Activated CD4-positive, alpha-beta T cell treated with anti-CD3 and anti-CD28 coated beads, Interleukin-2, amount 50 U/mL, for 48 hours (primary cell): ENCODE results near the gene CTF1.
"Not testable (repeated sequence)": the region's sequence is repeated elsewhere in the genome, so short reads cannot be mapped to it uniquely, and the experiment has no call there.

Source experiments
- DNase-seq, 2 experiments: peaks; one replicate each; pipeline ENCODE4 v3.0.0-alpha.2; 2020

The CTF1 gene

DNA sequence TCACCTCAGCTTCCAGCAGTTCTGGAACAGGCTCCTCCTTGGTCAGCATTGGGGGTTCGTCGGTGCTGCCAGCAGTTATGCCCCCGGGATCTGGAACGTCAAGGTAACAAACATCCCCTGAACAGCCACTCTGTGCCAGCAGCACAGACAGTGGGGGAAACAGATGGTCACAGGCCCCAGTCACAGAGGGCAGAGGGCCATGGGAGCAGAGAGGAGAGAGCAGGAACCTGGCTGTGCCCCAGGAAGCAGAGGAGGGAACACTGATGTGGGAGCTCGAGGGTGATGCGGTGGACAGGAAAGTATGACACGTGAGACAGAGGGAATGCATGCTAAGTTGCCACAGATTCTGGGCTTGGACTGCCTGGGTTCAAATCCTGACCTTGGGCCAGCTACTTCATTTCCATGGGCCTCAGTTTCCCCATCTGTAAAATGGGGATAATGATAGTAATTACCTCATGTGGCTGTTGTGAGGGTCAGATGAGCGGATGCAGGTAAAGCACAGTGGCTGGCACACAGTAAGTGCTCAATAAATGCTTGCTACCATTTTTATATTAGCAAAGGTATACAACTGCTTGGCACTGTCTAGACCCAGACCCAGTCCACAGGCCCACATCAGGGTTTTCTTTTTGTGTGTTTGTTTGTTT is 7.4 kb upstream of the CTF1 start:
- DNase-seq: no peak

DNA sequence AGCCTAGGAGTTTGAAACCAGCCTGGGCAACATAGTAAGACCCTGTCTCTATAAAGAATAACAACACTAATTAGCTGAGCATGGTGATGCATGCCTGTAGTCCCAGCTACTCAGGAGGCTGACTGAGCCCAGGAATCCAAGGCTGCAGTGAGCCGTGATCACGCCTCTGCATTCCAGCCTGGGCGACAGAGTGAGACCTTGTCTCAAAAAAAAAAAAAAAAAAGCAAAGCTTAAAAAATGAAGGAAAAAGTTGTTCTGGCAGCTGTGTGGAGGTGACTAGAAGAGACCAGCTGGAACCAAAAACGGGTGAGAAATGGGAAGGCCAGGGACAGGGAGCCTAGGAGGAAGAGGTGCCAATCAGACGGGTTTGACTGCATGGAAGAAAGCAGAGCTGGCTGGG is 6.7 kb upstream of the CTF1 start:
- no peak for DNase-seq

DNA sequence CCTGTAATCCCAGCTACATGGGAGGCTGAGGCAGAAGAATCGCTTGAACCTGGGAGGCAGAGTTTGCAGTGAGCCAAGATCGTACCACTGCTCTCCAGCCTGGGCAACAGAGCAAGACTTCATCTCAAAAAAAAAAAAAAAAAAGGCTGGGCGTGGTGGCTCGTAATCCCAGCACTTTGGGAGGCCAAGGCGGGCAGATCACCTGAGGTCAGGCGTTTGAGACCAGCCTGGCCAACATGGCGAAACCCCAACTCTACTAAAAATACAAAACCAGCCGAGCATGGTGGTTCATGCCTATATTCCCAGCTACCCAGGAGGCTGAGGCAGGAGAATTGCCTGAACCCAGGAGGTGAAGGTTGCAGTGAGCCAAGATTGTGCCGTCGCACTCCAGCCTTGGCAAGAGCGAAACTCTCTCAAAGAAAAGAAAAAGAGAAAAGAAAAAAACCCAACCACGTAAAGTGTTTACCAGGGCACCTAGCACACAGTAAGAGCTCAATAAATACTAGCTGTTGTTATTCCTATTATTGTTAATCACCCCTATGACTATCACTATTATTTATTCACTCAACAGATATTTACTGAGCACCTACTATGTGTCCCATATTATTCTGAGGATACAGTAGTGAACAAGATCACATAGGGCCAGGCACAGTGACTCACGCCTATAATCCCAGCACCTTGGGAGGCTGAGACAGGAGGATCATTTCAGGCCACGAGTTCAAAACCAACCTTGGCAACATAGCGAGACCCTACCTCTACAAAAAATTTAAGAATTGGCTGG is 5.2 kb upstream of the CTF1 start:
- not testable (repeated sequence) for DNase-seq

DNA sequence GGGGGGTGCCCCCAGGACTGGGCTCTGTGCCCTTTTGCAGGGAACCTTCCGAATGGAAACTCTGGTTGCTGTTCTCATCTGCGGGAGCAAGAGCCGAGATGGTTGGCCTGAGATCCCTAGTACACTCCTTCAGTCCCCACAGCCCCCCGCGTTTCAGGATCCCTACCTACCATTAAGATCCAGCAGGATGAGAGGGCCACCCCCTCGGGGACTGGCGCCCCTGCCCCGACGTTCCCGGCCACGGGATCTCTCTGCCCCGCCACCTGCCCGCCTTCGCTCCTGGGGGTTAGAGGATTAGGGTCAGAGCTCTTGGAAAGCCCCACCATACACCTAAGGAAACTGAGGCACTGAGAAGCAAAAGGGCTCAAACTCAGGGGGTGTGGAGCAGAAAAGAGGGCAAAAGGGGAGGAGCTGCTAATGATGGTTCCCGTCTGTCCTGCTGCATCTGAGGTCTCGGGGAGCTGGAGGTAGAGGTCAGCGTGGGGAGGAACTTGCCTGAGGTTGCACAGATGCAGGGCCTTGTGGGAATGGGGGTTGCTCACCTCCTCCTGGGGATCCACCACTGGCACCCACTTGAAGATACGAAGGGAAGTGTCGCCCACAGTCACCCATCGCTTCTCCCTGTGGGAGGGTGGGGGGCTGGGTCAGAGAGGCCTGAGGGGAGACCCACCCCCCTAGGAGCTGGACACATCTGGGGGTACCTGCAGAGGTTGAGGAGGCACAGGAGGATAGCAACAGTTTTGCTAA is 3.6 kb upstream of the CTF1 start:
- peak; percentile 9 to 22 for DNase-seq

DNA sequence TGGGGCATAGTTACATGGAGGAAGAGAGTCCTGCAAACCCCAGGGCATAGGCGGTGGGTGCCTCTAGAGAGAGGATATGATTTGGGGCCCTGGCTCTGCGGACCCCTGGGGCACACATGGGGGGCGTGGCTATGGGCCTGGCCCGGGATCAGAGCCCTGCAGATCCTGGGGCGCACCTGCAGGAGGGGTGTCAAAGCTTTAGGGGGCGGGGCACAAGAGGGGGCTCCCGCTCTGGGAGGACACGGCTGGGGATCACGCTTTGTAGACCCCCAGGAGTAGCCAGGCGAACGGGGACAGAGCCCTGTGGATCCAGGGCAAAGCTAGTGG is 3.0 kb upstream of the CTF1 start:
- peak; percentile 15 to 30 for DNase-seq

DNA sequence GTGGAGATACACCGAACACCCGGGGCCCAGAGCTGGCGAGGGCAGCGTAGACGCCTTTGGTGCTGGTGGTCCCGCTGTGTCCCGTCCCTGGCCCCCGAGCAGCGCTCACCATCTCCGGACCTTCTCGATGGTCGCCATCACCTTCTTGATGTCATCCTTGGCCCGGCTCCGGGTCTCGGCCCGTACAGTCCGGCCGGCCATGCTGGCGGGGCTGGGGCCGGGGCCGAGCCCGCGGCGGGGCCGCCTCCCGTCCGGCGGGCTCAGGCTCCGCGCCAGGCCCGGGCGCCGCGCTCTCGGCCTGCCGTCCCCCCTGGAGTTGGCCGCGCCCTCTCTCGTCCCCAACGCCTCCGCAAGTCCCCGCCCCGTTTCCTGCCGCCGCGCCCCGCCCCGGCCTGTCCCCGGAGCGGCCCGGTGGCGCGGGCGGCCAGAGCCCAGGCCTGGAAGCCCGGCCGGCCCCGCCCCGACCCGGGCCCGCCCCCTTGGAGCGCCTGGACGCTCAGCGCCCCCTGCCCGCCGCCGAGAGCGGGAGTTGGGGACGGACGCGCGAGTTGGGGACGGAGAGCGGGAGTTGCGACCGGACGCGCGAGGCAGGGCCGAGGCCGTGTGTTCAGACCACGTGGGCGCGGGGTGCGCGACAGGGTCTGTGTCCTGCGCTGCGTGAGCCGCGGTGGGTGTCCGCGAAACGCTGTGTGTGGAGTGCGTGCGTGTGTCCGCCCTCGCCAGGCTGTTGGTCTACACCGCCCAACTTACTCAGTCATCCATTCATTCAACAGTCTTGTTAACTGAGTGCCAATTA is 2.5 kb upstream of the CTF1 start, which contains the start of gene BCL7C:
Gene BCL7C, minus strand, starts transcription at position 334 of the 796 bp plus-strand sequence. Its CDS starts 133 bp downstream, at position 201.
- peak; percentile 93 to 95 for DNase-seq

DNA sequence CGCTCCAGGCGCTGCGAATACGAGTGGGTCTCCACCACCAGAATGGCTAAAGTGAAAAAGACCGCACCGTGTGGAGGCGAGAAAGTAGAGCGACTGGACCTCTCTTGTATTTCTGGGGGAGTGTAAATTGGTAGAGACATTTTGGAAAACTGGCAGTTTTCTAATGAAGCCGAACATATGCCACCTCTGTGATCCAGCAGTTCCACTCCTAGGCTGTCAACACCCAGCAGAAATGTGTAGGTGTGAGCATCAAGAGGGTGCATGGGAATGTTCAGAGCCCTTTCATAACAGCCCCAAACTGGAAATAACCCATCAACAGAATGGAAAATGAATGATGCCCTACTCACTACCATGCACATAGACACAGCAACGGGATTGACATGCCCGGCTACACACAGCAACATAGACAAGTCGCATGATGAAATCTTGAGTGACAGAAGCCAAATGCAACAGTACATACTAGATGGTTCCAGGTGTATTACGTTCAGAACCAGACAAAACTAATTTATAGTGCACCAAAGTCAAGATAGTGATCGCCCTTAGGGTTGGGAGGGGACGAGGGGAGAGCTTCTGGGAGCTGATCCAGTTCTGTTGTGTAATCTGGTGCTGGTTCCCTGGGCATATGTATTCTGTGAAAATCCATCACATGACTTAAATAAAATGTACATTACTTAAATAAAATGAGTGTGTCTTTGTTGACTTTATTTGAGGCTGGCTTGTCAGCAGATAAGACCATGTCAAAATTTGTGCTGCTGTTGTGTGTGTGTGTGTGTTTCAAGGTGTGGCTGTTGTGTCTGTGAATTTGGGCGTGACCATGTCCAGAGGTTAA is 1.7 kb upstream of the CTF1 start:
- DNase-seq: no peak

DNA sequence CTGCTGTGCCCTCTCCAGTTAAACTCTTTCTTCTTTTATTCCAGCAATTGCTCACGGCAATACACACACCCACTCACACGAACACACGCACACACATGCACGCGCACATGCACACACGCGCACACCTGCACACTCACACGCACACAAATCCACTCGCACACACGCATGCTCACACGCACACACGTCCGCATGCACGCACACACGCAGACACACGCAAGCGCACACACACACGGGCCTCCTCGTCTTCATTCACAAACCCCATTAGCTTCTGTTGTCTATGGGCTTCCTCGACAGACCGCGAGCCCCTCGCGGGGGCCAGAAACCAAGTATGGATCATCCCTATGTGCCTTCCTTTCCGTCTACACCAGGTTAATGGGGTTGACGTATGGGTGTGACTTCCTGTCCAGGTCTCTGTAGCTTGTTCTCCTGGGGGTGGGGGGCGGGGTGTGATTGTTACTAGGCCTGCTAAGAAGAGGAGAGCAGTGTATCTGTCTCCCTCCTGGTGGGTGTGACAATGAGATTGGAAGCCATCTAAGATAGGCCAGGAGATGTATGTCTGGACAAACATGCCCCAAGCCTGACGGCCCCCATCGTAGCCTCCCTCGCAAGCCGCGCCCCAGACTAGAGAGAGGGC is 670 bp upstream of the CTF1 start:
- no peak for DNase-seq

DNA sequence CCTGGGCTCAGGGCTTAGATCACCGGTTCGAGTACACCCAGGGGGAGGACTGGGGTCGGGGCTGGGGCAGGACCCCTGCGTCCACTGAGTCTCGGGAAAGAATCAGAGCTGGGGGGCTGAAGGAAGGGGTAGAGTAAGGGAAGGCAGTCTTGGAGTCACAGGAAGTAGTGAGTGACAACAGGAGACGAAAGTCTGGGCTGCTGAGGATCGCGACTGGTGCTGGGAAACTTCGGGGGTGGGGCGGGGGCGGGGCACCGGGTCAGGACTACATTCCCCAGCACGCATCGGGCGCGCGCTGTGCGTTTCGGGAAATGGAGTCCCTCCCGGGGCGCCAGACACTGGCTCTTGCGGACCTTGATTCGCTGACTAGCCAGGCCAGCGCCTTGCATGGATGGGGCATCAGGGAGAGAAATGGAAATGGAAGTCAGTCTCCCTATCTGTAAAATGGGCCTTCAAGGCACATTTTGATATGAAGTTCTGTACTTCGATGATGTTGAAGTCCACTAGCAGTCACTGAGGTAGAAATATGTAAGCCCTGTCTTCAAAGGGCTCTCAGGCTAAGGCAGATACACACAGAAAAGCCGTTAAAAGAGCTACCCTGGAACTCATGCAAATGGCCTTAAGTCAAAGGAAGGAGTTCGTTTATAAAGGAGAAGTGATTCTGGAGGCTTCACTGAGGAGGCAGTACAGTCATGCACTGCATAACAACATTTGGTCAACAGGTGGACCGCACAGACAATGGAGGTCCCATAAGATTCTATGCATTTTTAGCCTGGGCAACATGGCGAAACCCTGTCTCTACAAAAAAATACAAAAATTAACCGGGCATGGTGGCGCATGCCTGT is 697 bp downstream of the CTF1 start:
- DNase-seq: peak; percentile 85 to 88

DNA sequence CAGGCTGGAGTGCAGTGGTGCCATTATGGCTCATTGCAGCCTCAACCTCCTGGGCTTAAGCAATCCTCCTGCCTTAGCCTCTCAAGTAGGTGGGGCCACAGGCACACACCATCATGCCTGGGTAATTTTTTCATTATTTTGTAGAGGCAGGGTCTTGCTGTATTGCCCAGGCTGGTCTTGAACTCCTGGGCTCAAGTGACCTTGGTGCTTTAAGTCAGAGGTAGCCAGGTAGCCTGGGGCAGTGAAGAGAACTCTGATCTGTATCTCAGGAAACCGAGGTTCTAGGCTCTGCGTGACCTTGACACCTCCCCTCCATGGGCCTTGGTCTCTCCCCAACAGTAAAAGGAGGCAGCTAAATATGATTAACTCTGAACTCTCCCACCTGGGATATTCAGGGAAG is 3.4 kb downstream of the CTF1 start:
- no peak for DNase-seq

DNA sequence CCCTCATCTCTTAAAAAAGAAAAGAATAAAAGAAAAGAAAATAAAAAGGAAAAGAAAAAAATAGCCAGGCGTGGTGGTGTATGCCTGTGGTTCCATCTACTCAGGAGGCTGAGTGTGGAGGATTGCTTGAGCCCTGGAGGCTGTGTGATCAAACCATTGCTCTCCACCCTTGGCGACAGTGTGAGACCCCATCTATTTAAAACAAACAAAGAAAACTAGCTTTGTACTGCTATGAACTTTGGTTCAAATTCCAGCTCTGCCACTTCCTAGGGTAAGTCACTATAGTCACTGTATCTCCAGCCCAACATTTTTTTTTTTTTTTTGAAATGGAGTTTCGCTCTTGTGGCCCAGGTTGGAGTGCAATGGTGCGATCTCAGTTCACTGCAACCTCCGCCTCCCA is 4.2 kb downstream of the CTF1 start:
- DNase-seq: no peak

DNA sequence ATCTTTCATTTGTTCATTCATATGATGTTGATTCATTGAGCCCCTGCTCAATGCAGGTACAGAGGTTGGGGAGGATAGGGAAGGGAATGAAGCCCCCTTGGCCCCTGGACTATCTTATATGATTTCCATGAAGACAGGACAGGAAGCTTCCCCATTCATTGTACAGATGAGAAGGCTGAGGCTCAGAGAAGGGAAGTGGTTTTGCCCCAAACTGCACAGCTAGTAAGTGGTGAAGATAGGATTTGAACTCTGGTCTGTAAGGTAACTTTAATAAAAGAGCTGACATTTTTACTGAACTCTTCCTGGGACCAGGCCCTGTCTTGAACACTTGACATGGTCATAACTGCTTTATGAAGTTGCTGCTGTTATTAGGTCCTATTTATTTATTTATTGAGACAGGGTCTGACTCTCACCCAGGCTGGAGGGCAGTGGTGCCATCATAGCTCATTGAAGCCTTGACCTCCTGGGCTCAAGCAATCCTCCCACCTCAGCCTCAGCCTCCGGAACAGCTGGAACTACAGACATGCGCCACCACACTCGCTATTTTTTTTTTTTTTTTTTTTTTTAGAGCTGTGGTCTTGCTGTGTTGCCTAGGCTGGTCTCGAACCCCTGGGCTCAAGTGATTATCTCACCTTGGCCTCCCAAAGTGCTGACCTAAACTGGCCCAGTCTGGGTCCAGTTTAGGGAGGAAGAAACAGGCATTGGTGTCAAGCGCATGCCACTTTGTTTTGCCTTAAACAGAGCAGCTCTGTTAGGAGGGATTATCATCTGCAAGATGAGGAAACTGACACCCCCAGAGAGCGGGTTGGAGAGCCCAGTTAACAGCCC is 5.0 kb downstream of the CTF1 start:
- no peak for DNase-seq

DNA sequence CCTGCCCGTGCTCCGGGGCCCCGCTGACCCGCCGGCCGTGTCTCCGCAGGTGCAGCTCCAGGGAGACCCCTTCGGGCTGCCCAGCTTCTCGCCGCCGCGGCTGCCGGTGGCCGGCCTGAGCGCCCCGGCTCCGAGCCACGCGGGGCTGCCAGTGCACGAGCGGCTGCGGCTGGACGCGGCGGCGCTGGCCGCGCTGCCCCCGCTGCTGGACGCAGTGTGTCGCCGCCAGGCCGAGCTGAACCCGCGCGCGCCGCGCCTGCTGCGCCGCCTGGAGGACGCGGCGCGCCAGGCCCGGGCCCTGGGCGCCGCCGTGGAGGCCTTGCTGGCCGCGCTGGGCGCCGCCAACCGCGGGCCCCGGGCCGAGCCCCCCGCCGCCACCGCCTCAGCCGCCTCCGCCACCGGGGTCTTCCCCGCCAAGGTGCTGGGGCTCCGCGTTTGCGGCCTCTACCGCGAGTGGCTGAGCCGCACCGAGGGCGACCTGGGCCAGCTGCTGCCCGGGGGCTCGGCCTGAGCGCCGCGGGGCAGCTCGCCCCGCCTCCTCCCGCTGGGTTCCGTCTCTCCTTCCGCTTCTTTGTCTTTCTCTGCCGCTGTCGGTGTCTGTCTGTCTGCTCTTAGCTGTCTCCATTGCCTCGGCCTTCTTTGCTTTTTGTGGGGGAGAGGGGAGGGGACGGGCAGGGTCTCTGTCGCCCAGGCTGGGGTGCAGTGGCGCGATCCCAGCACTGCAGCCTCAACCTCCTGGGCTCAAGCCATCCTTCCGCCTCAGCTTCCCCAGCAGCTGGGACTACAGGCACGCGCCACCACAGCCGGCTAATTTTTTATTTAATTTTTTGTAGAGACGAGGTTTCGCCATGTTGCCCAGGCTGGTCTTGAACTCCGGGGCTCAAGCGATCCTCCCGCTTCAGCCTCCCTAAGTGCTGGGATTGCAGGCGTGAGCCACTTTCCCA is 5.9 kb downstream of the CTF1 start:
- peak; percentile 57 to 67 for DNase-seq

DNA sequence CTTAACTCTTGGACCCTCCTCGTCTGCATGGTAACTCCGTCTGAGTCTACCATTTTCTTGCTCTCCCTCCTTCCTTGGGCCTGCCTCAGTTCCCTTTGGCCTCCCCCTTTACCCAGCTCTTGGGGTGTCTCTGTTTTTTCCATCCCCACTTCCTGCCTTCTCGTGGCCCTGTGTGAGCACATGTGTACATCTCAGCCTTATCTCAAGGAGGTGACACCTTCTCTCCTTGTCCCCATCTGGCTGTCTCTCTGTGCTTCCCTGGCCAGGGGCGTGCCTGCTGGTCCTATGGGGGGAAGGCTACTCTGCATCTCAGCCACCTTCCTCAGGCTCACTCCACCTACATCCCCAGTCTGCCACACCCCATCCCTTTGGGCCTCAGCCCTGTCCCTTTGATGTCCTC is 6.6 kb downstream of the CTF1 start:
- peak; percentile 24 to 30 for DNase-seq

DNA sequence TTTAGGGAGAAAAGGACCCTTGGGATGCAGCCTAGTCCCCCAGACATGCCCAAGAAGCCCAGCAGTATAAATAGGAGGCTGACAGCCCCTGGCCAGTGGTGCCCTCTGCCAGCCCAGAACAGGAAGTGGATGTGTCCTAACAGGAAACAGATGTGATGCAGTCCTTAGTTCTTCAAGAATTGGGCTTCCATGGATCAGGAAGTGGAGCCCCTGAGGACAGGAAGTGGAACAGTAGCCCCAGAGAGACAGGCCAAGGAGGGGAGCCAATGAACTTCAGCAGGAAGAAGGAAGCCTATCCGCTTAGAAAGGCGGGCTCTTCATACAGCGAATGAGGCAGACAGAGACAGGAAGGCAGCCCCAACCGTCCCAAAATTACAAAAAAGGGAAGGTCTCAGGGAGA is 7.2 kb downstream of the CTF1 start:
- peak in 1 of 2 experiments; percentile 16 for DNase-seq

DNA sequence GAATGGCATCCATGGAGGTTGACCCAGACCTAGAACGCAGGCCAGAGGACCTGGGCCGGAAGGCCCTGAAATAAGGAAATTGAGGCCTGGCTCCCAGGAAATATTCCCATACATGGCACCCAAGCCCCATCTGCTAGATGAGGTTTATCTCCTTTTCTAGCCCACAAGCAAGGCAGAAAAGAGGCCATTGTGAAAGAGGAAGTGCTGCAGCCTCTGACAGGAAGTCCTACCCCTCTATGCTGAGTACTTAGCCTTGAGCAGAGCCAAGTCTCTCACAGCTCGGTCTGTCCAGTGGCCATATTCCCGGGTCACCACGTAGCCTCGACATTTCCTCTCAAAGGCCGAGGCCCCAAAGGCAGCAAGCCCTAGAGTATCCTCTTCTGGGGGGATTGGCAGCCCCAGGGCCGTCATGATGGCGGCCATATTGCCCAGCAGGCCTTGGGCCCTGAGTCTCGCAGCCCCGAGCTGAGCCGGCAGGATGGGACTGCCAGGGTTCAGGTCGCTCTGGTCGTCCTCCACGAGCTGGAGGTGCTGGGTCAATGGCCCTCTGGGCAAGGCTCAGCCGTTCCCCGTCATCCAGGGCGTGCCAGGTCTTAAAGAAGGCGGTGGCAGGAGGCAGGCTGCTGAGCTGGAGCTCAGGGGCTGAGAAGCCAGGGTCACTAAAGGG is 7.8 kb downstream of the CTF1 start:
- no peak for DNase-seq

DNA sequence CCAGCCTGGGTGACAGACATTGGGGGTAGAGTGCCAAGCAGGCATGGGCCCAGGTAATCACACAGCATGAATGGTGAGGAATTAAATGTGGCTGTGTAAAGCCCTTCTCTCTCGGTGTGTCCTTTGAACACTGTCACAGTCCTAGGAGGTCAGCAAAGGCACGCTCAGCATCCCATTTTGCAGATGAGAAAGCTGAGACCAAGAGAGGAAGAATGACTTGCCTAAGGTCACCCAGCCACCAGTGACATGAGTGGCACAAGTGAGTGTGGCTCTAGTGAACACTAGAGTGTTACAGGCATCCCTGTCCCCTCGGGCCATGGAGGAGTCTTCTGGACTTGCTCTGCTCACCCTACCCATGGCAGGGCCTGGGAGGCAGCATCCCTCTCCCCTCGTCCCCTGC is 10.7 kb downstream of the CTF1 start:
- DNase-seq: no peak
